GM13977 (cell line): ENCODE data around the gene WAPL.

Experiments
- DNase-seq: peaks from one replicate; pipeline ENCODE4 v3.0.0; 2012; ENCODE audit warnings: low spot score
- CTCF ChIP-seq: IDR thresholded peaks from 2 replicates; pipeline ENCODE4 v1.5.1; 2012; ENCODE audit warnings: mild to moderate bottlenecking, control low read depth; ENCODE audit not compliant: insufficient read depth; ENCODE audit errors: extremely low read depth, missing control alignments
- in situ Hi-C: fragments of 300-500 bp; cut with MboI; formaldehyde crosslinking; loops from one replicate; pipeline ENCODE4 v1.12.0; 2022; ENCODE audit warnings: low sequenced_read_pairs, low pct_unique_long_range_greater_than_20kb, mixed read lengths, inconsistent platforms; ENCODE audit not compliant: unreplicated experiment

Gene WAPL

GRCh38 chr10:86403183-86403797 lies 118.3 kb downstream of the WAPL start:
- TF ChIP-seq CTCF, result no peak
- no peak for DNase-seq
- in situ Hi-C loops, result no loop called here

GRCh38 chr10:86402283-86402941 lies 119.2 kb downstream of the WAPL start:
- TF ChIP-seq CTCF, result no peak
- DNase-seq, result no peak
- in situ Hi-C loops, result no loop called here

- in situ Hi-C loops, result no loop called here
- no peak for DNase-seq
- TF ChIP-seq CTCF, result no peak
Observed at GRCh38 chr10:86401588-86402282, 119.9 kb downstream of the WAPL start.

- TF ChIP-seq CTCF, result no peak
- peak; percentile 67 for DNase-seq
- in situ Hi-C loops, result no loop called here
Observed at GRCh38 chr10:86400705-86401587, 120.6 kb downstream of the WAPL start.

GRCh38 chr10:86399879-86400704 lies 121.5 kb downstream of the WAPL start:
- TF ChIP-seq CTCF, result peak; percentile 95
- peak; percentile 93 for DNase-seq
- in situ Hi-C loops, result loop anchor here (5.0 kb wide), 1 partner anchor 187 kb away; no protein-coding TSS in a partner anchor
